H1 (cell line): ENCODE measurements around the gene INPP4B. TPM values are rescaled to one million over a fixed set of nuclear protein-coding genes. Genes with fewer than 3 reads are reported as not detected.

ENCODE experiments used
- CTCF ChIA-PET: fragments of 300-600 bp; sonication (Branson Sonifier 250); formaldehyde crosslinking; loops from one replicate; lab custom pipeline; 2021; ENCODE audit not compliant: partially characterized antibody; lab: Charles Lee
- POLR2A ChIA-PET: fragments of 300-600 bp; sonication (Branson Sonifier 250); formaldehyde crosslinking; loops from one replicate; lab custom pipeline; 2021; ENCODE audit warnings: inconsistent platforms; ENCODE audit not compliant: partially characterized antibody; lab: Charles Lee
- DNase-seq, 2 experiments: peaks; one replicate each; pipeline versions ENCODE4 v3.0.0 to v3.0.0-alpha.2; 2010 to 2022; ENCODE audit warnings: low spot score in 2 of 2, low read depth in 1 of 2, mixed read lengths in 1 of 2
- FAIRE-seq: peaks from 2 replicates; lab custom pipeline; 2011; peaks lifted over from hg19 to GRCh38; lab: Jason Lieb, UNC
- H2AFZ ChIP-seq: 2 replicates; pipeline ENCODE4 v1.8.1; 2012; ENCODE audit warnings: low read length, inconsistent platforms
- H2AK5ac ChIP-seq: 2 replicates; pipeline ENCODE4 v1.6.1; 2013; ENCODE audit warnings: low read depth, low read length
- H2BK120ac ChIP-seq: replicated peaks from 2 replicates; pipeline ENCODE3; 2013; ENCODE audit warnings: low read depth, low read length, inconsistent platforms
- H2BK12ac ChIP-seq: 2 replicates; pipeline ENCODE4 v1.6.1; 2013; ENCODE audit warnings: low read depth, low read length
- H2BK15ac ChIP-seq: 2 replicates; pipeline ENCODE4 v1.6.1; 2013; ENCODE audit warnings: low read length
- H2BK20ac ChIP-seq: 2 replicates; pipeline ENCODE4 v1.6.1; 2013; ENCODE audit warnings: low read length
- H2BK5ac ChIP-seq: 2 replicates; pipeline ENCODE4 v1.6.1; 2013; ENCODE audit warnings: low read depth, low read length
- H3K14ac ChIP-seq: 2 replicates; pipeline ENCODE4 v1.6.1; 2013; ENCODE audit warnings: inconsistent platforms; ENCODE audit not compliant: insufficient read length
- H3K18ac ChIP-seq: 2 replicates; pipeline ENCODE4 v1.6.1; 2013; ENCODE audit warnings: low read length; ENCODE audit errors: extremely low read depth
- H3K23ac ChIP-seq: 2 replicates; pipeline ENCODE4 v1.6.1; 2013; ENCODE audit warnings: inconsistent platforms; ENCODE audit not compliant: insufficient read length
- H3K23me2 ChIP-seq: 2 replicates; pipeline ENCODE4 v1.6.1; 2013; ENCODE audit warnings: low read depth, low read length
- H3K27ac ChIP-seq: 2 replicates; pipeline ENCODE4 v1.6.1; 2011; ENCODE audit warnings: low read depth, low read length, inconsistent platforms
- H3K27me3 ChIP-seq, 4 experiments: replicated peaks in 1 of 4; 1 replicate in 1 of 4; 2 replicates in 3 of 4; pipeline versions ENCODE4 v1.6.1 to v1.8.1; 2011 to 2013; ENCODE audit warnings: low read length in 3 of 4, mild to moderate bottlenecking in 3 of 4, inconsistent platforms in 2 of 4, mixed read lengths in 2 of 4, moderate library complexity in 1 of 4; ENCODE audit not compliant: control insufficient read depth in 3 of 4, insufficient read depth in 3 of 4; ENCODE audit errors: extremely low read depth in 1 of 4
- H3K36me3 ChIP-seq, 4 experiments: 2 replicates each; pipeline versions ENCODE4 v1.6.1 to v1.8.1; 2011 to 2013; ENCODE audit warnings: mild to moderate bottlenecking in 4 of 4, low read length in 3 of 4, moderate library complexity in 2 of 4, control low read depth in 1 of 4, inconsistent platforms in 1 of 4; ENCODE audit not compliant: insufficient read depth in 4 of 4, control insufficient read depth in 2 of 4
- H3K4ac ChIP-seq: replicated peaks from 2 replicates; pipeline ENCODE3; 2013; ENCODE audit warnings: low read length, low read depth, mixed read lengths, inconsistent platforms; ENCODE audit not compliant: insufficient read length
- H3K4me1 ChIP-seq, 4 experiments: replicated peaks in 1 of 4; 1 replicate in 1 of 4; 2 replicates in 3 of 4; pipeline versions ENCODE4 v1.6.1 to v1.8.1; 2011 to 2013; ENCODE audit warnings: low read length in 3 of 4, inconsistent platforms in 2 of 4, mixed read lengths in 1 of 4; ENCODE audit not compliant: insufficient read depth in 4 of 4, control insufficient read depth in 3 of 4
- H3K4me2 ChIP-seq, 2 experiments: 2 replicates each; pipeline versions ENCODE4 v1.6.1 to v1.8.1; 2011 to 2013; ENCODE audit warnings: low read depth in 2 of 2, low read length in 2 of 2, control low read depth in 1 of 2, inconsistent platforms in 1 of 2, mild to moderate bottlenecking in 1 of 2; ENCODE audit not compliant: insufficient read depth in 1 of 2
- H3K4me3 ChIP-seq, 4 experiments: fragments of 200-600, 300-600 bp in 1 of 4; sonication (generic), shearing (Covaris generic), sonication (Bioruptor Twin) in 1 of 4; 2 replicates each; pipeline versions ENCODE4 v1.5.1 to v1.8.1; 2011 to 2016; ENCODE audit warnings: low read length in 4 of 4, low read depth in 3 of 4, control low read depth in 2 of 4, inconsistent platforms in 2 of 4, mild to moderate bottlenecking in 2 of 4, mixed read lengths in 1 of 4, moderate library complexity in 1 of 4; ENCODE audit not compliant: insufficient read depth in 2 of 4; ENCODE audit errors: extremely low read depth in 1 of 4
- H3K56ac ChIP-seq: replicated peaks from 2 replicates; pipeline ENCODE3; 2013; ENCODE audit warnings: low read depth, mild to moderate bottlenecking, mixed read lengths, low read length, inconsistent platforms; ENCODE audit not compliant: insufficient read length
- H3K79me1 ChIP-seq: 2 replicates; pipeline ENCODE4 v1.6.1; 2013; ENCODE audit warnings: low read depth, low read length, control low read depth
- H3K79me2 ChIP-seq, 2 experiments: 2 replicates each; pipeline versions ENCODE4 v1.6.1 to v1.8.1; 2012 to 2013; ENCODE audit warnings: low read length in 2 of 2, mild to moderate bottlenecking in 2 of 2, inconsistent platforms in 1 of 2; ENCODE audit not compliant: insufficient read depth in 2 of 2, control insufficient read depth in 1 of 2
- H3K9ac ChIP-seq, 4 experiments: replicated peaks in 1 of 4; 1 replicate in 1 of 4; 2 replicates in 3 of 4; pipeline versions ENCODE4 v1.6.1 to v1.8.1; 2011 to 2013; ENCODE audit warnings: low read depth in 3 of 4, low read length in 3 of 4, control low read depth in 2 of 4, mild to moderate bottlenecking in 2 of 4, moderate library complexity in 2 of 4, inconsistent platforms in 1 of 4; ENCODE audit errors: extremely low read depth in 1 of 4
- H3K9me3 ChIP-seq, 2 experiments: 2 replicates each; pipeline versions ENCODE4 v1.6.1 to v1.8.1; 2012 to 2013; ENCODE audit warnings: mild to moderate bottlenecking in 2 of 2, moderate library complexity in 2 of 2, control low read depth in 1 of 2, inconsistent platforms in 1 of 2, low read depth in 1 of 2, low read length in 1 of 2, mixed read lengths in 1 of 2; ENCODE audit not compliant: insufficient read depth in 2 of 2
- H4K20me1 ChIP-seq, 2 experiments: replicated peaks in 1 of 2; 2 replicates each; pipeline versions ENCODE3 to v1.8.1; 2011 to 2013; ENCODE audit warnings: inconsistent platforms in 2 of 2, low read length in 2 of 2, mild to moderate bottlenecking in 1 of 2; ENCODE audit not compliant: insufficient read depth in 2 of 2, control insufficient read depth in 1 of 2
- H4K5ac ChIP-seq: 2 replicates; pipeline ENCODE4 v1.6.1; 2013; ENCODE audit warnings: low read length, low read depth, mixed read lengths, inconsistent platforms; ENCODE audit not compliant: insufficient read length
- H4K8ac ChIP-seq: 2 replicates; pipeline ENCODE4 v1.8.0; 2013; ENCODE audit warnings: mild to moderate bottlenecking, moderate library complexity, low read length, inconsistent platforms; ENCODE audit not compliant: insufficient read depth; ENCODE audit errors: extremely low read depth
- H4K91ac ChIP-seq: replicated peaks from 2 replicates; pipeline ENCODE3; 2013; ENCODE audit warnings: low read length, mixed read lengths, inconsistent platforms; ENCODE audit not compliant: insufficient read length
- CBX5 ChIP-seq: fragments of 300-800, 300-1000 bp; sonication (generic); IDR thresholded peaks from 2 replicates; pipeline ENCODE4 v1.7.1; 2016; ENCODE audit warnings: antibody characterized with exemption, low read length, low read depth
- CTBP2 ChIP-seq: IDR thresholded peaks from 2 replicates; pipeline ENCODE4 v1.7.0; 2011; ENCODE audit warnings: borderline replicate concordance, mild to moderate bottlenecking, moderate library complexity, mixed read lengths, low read length; ENCODE audit not compliant: insufficient read depth, insufficient read length
- EP300 ChIP-seq, 2 experiments: IDR thresholded peaks; 1 replicate in 1 of 2; 2 replicates in 1 of 2; pipeline ENCODE4 v1.6.1; 2011 to 2012; ENCODE audit warnings: low read depth in 2 of 2, low read length in 2 of 2, mild to moderate bottlenecking in 2 of 2, borderline replicate concordance in 1 of 2, inconsistent platforms in 1 of 2, moderate library complexity in 1 of 2
- POLR2A ChIP-seq, 2 experiments: IDR thresholded peaks; 1 replicate in 1 of 2; 2 replicates in 1 of 2; pipeline ENCODE4 v1.6.1; 2011; ENCODE audit warnings: low read depth in 2 of 2, low read length in 2 of 2, mild to moderate bottlenecking in 2 of 2; ENCODE audit errors: control extremely low read depth in 1 of 2
- WGBS, 2 experiments: shearing (Covaris generic) in 1 of 2; methylation state at CpG; one replicate each; pipeline versions ENCODE4 v1.1.6 to v1.1.7; 2013 to 2015; ENCODE audit warnings: low lambda C conversion rate in 2 of 2, mixed read lengths in 2 of 2, inconsistent platforms in 1 of 2, low coverage in 1 of 2, missing lambda C conversion rate in 1 of 2; ENCODE audit not compliant: insufficient replicate concordance in 2 of 2, insufficient coverage in 1 of 2, insufficient read length in 1 of 2; ENCODE audit errors: extremely low coverage in 1 of 2, missing lambda C conversion rate in 1 of 2; 5-methylcytosine and 5-hydroxymethylcytosine counted together
- polyA plus RNA-seq, 7 experiments: library from polyadenylated mRNA; depleted of rRNA in 3 of 7; stranded (reverse) in 5 of 7; unstranded in 2 of 7; fragments of >200 nt in 5 of 7; fragments of 200-250 nt in 2 of 7; gene quantifications; 1 replicate in 5 of 7; 2 replicates in 1 of 7; 4 replicates in 1 of 7; pipeline versions ENCODE4 v1.2.1 to v1.2.3, GENCODE V29; 2011 to 2013; ENCODE audit warnings: missing spikeins in 2 of 7, mixed read lengths in 2 of 7
- total RNA-seq: library from RNA; stranded (reverse); fragmentation: NEBNext Ultra II Directional; extraction: Animal tissue kit (Norgen Biotek cat#: 25700); gene quantifications from 2 replicates; pipeline ENCODE4 v1.2.1, GENCODE V29; 2021

The INPP4B gene
- total and polyA plus RNA-seq, 2 of the 8 experiments (the other 6 are each of a cell fraction or from before 2014, with no cell fraction given) = 0.11 to 0.54 TPM

DNA sequence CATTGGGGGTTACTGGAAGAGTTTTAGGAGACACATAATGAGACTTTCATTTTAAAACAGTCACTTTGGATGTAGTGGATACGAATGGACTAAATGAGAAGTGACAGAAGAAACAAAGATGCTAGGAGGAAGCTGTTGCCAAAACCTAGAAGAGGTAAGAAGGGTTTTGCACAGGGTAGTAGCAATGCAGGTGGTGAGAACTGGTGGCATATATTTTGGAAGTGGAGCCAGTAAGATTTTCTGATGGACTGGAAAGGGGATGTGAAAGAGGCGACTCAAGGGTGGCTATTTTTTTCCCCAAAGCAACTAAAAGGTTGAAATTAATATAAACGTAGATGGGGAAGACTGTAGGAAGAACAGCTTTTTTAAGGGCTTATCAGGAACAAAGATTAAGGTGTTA lies 747.7 kb downstream of the INPP4B start:
- no peaks in the 10 kb centered on the region for H3K36me3 ChIP-seq
- H3K27ac ChIP-seq = no peak overlapping the region
- no peaks in the 10 kb centered on the region for H3K79me1 ChIP-seq
- no peak overlapping the region for H2BK12ac ChIP-seq
- H3K23ac ChIP-seq = no peak overlapping the region
- no peak overlapping the region for H2BK20ac ChIP-seq
- TF ChIP-seq EP300 (IDR thresholded peaks at IDR 0.05; ENCODE audit: borderline replicate concordance in 1 of 2, low read depth in 2 of 2, low read length in 2 of 2) (no peak), CBX5 (no peak), POLR2A (IDR thresholded peaks at IDR 0.05; ENCODE audit: control extremely low read depth in 1 of 2, low read depth in 2 of 2, low read length in 2 of 2) (no peak), CTBP2 (no peak)
- H3K56ac ChIP-seq = no peak overlapping the region
- no peak for DNase-seq
- ChIA-PET POLR2A (no interaction called here), CTCF (no interaction called here)
- H3K4me3 ChIP-seq = no peak overlapping the region
- H2AFZ ChIP-seq = no peak overlapping the region
- no peak overlapping the region for H4K91ac ChIP-seq
- H3K27me3 ChIP-seq = no peaks in the 10 kb centered on the region
- no peak overlapping the region for H3K4me2 ChIP-seq
- H3K9ac ChIP-seq = no peak overlapping the region
- H2BK15ac ChIP-seq = no peak overlapping the region
- 93% methylated on average over 3 of the region's 3 CpGs; no CpG with 5 or more reads in 1 of the 2 experiments for WGBS, 2 experiments
- no peak overlapping the region for H2AK5ac ChIP-seq
- H2BK5ac ChIP-seq = no peak overlapping the region
- H3K79me2 ChIP-seq = no peaks in the 10 kb centered on the region
- no peak overlapping the region for H3K18ac ChIP-seq
- FAIRE-seq = no peak
- H2BK120ac ChIP-seq = no peak overlapping the region
- no peaks in the 10 kb centered on the region; a peak in 1 of 7 replicates for H3K4me1 ChIP-seq
- H4K20me1 ChIP-seq = no peaks in the 10 kb centered on the region
- no peak overlapping the region for H4K8ac ChIP-seq
- no peak overlapping the region for H3K4ac ChIP-seq
- no peak overlapping the region for H3K14ac ChIP-seq
- no peaks in the 10 kb centered on the region for H3K9me3 ChIP-seq
- no peak overlapping the region for H4K5ac ChIP-seq
- no peaks in the 10 kb centered on the region for H3K23me2 ChIP-seq
